SK-N-SH treated with all-trans-retinoic acid at 6 μM for 48 hours (cell line): ENCODE data around the gene EFCAB9.

Experiments used
- ATAC-seq: fragments of 200-7000 bp; cut with Tn5 transposase; 3 replicates; pipeline ENCODE4 v1.9.1; 2020; ENCODE audit warnings: mild to moderate bottlenecking, moderate library complexity
- ARNTL ChIP-seq: fragments of 450-650 bp; formaldehyde crosslinking; IDR thresholded peaks from 2 replicates; pipeline ENCODE4 v1.5.0; 2020; ENCODE audit warnings: low read depth, mild to moderate bottlenecking, moderate library complexity, borderline replicate concordance
- BACH2 ChIP-seq: fragments of 250-450 bp; sonication (Bioruptor Pico); IDR thresholded peaks from 2 replicates; pipeline ENCODE4 v1.9.0; 2021; ENCODE audit warnings: mild to moderate bottlenecking, borderline replicate concordance
- CREB5 ChIP-seq: fragments of 250-450 bp; sonication (Bioruptor Pico); IDR thresholded peaks from 2 replicates; pipeline ENCODE4 v1.5.1; 2020; ENCODE audit warnings: low read depth, mild to moderate bottlenecking, moderate library complexity
- CSDC2 ChIP-seq: fragments of 250-450 bp; sonication (Bioruptor Pico); IDR thresholded peaks from 2 replicates; pipeline ENCODE4 v1.5.0; 2020; ENCODE audit warnings: mild to moderate bottlenecking, moderate library complexity
- CSRNP3 ChIP-seq: fragments of 250-450 bp; sonication (Bioruptor Pico); IDR thresholded peaks from 2 replicates; pipeline ENCODE4 v1.5.1; 2021; ENCODE audit warnings: mild to moderate bottlenecking, moderate library complexity
- ESRRG ChIP-seq: fragments of 250-450 bp; sonication (Bioruptor Pico); IDR thresholded peaks from 2 replicates; pipeline ENCODE4 v1.6.1; 2021; ENCODE audit warnings: mild to moderate bottlenecking
- GLIS3 ChIP-seq: fragments of 250-450 bp; sonication (Bioruptor Pico); IDR thresholded peaks from 2 replicates; pipeline ENCODE4 v1.5.0; 2020; ENCODE audit warnings: mild to moderate bottlenecking, moderate library complexity
- ISL1 ChIP-seq: fragments of 250-450 bp; sonication (Bioruptor Pico); IDR thresholded peaks from 2 replicates; pipeline ENCODE4 v2.1.2; 2022; ENCODE audit warnings: mild to moderate bottlenecking, moderate library complexity
- OSR1 ChIP-seq: fragments of 250-450 bp; sonication (Bioruptor Pico); IDR thresholded peaks from 2 replicates; pipeline ENCODE4 v1.8.0; 2022; ENCODE audit warnings: moderate library complexity, mild to moderate bottlenecking, inconsistent platforms
- PATZ1 ChIP-seq: fragments of 250-450 bp; sonication (Bioruptor Pico); IDR thresholded peaks from 2 replicates; pipeline ENCODE4 v1.8.0; 2020; ENCODE audit warnings: mild to moderate bottlenecking, moderate library complexity, borderline replicate concordance
- POU6F1 ChIP-seq: fragments of 250-450 bp; sonication (Bioruptor Pico); IDR thresholded peaks from 2 replicates; pipeline ENCODE4 v1.8.0; 2021; ENCODE audit warnings: low read depth, mild to moderate bottlenecking, moderate library complexity, borderline replicate concordance
- PPARA ChIP-seq: fragments of 250-450 bp; sonication (Bioruptor Pico); IDR thresholded peaks from 2 replicates; pipeline ENCODE4 v1.5.0; 2020; ENCODE audit warnings: mild to moderate bottlenecking, borderline replicate concordance
- RARB ChIP-seq: fragments of 250-450 bp; sonication (Bioruptor Pico); IDR thresholded peaks from 2 replicates; pipeline ENCODE4 v1.8.0; 2021; ENCODE audit warnings: mild to moderate bottlenecking, moderate library complexity
- SNAI2 ChIP-seq: fragments of 250-450 bp; sonication (Bioruptor Pico); IDR thresholded peaks from 2 replicates; pipeline ENCODE4 v1.5.0; 2020; ENCODE audit warnings: mild to moderate bottlenecking, moderate library complexity
- TCF4 ChIP-seq: fragments of 250-450 bp; sonication (Bioruptor Pico); IDR thresholded peaks from 2 replicates; pipeline ENCODE4 v1.8.0; 2021; ENCODE audit warnings: mild to moderate bottlenecking, moderate library complexity, borderline replicate concordance
- TOX ChIP-seq: fragments of 250-450 bp; sonication (Bioruptor Pico); IDR thresholded peaks from 2 replicates; pipeline ENCODE4 v1.8.0; 2021; ENCODE audit warnings: mild to moderate bottlenecking, moderate library complexity, borderline replicate concordance
- TSHZ2 ChIP-seq: fragments of 250-450 bp; sonication (Bioruptor Pico); IDR thresholded peaks from 2 replicates; pipeline ENCODE4 v1.5.0; 2020; ENCODE audit warnings: mild to moderate bottlenecking, moderate library complexity
- ZC3H10 ChIP-seq: fragments of 250-450 bp; sonication (Bioruptor Pico); IDR thresholded peaks from 2 replicates; pipeline ENCODE4 v1.5.1; 2021; ENCODE audit warnings: mild to moderate bottlenecking, moderate library complexity
- ZFP3 ChIP-seq: fragments of 250-450 bp; sonication (Bioruptor Pico); IDR thresholded peaks from 2 replicates; pipeline ENCODE4 v1.5.0; 2020; ENCODE audit warnings: mild to moderate bottlenecking, moderate library complexity
- ZFP30 ChIP-seq: fragments of 450-650 bp; formaldehyde crosslinking; IDR thresholded peaks from 2 replicates; pipeline ENCODE4 v1.5.0; 2022; ENCODE audit warnings: mild to moderate bottlenecking, moderate library complexity
- ZNF565 ChIP-seq: fragments of 450-650 bp; formaldehyde crosslinking; conservative IDR thresholded peaks from 2 replicates; pipeline ENCODE4 v1.5.0; 2020; ENCODE audit warnings: low read depth, mild to moderate bottlenecking, moderate library complexity
- ZNF70 ChIP-seq: fragments of 450-650 bp; formaldehyde crosslinking; IDR thresholded peaks from 2 replicates; pipeline ENCODE4 v1.5.0; 2020; ENCODE audit warnings: mild to moderate bottlenecking, moderate library complexity
- ZNF8 ChIP-seq: fragments of 450-650 bp; formaldehyde crosslinking; IDR thresholded peaks from 2 replicates; pipeline ENCODE4 v1.5.0; 2020; ENCODE audit warnings: mild to moderate bottlenecking, moderate library complexity

Gene EFCAB9

GRCh38 chr5:172243302-172243701 lies 49.3 kb downstream of the EFCAB9 start:
- TF ChIP-seq TCF4 (CRISPR knock-in tag), result no peak
- no peak for TF ChIP-seq ZNF565 (CRISPR knock-in tag)
- TF ChIP-seq ISL1 (CRISPR knock-in tag), result no peak
- no peak for TF ChIP-seq ZC3H10 (CRISPR knock-in tag)
- no peak for TF ChIP-seq SNAI2 (CRISPR knock-in tag)
- TF ChIP-seq PPARA (CRISPR knock-in tag), result no peak
- no peak for TF ChIP-seq POU6F1 (CRISPR knock-in tag)
- TF ChIP-seq CSRNP3 (CRISPR knock-in tag), result no peak
- no peak for TF ChIP-seq GLIS3
- no peak for TF ChIP-seq ESRRG (CRISPR knock-in tag)
- no peak for TF ChIP-seq ZFP30 (CRISPR knock-in tag)
- TF ChIP-seq ZFP3, result no peak
- no peak for TF ChIP-seq RARB (CRISPR knock-in tag)
- no peak for TF ChIP-seq ARNTL (CRISPR knock-in tag)
- no peak for TF ChIP-seq TOX (CRISPR knock-in tag)
- no peak for TF ChIP-seq ZNF70
- TF ChIP-seq, all 23 proteins: peak for 0

GRCh38 chr5:172245046-172245445 lies 51.1 kb downstream of the EFCAB9 start:
- ATAC-seq, result no peak
- no peak for TF ChIP-seq CREB5 (CRISPR knock-in tag)
- TF ChIP-seq TCF4 (CRISPR knock-in tag), result no peak
- no peak for TF ChIP-seq ZFP30 (CRISPR knock-in tag)
- TF ChIP-seq BACH2 (CRISPR knock-in tag), result no peak
- TF ChIP-seq TOX (CRISPR knock-in tag), result no peak
- no peak for TF ChIP-seq SNAI2 (CRISPR knock-in tag)
- no peak for TF ChIP-seq ZNF565 (CRISPR knock-in tag)
- TF ChIP-seq ISL1 (CRISPR knock-in tag), result no peak
- no peak for TF ChIP-seq CSDC2
- TF ChIP-seq ZNF70, result no peak
- TF ChIP-seq OSR1, result no peak
- TF ChIP-seq CSRNP3 (CRISPR knock-in tag), result no peak
- no peak for TF ChIP-seq ZFP3
- no peak for TF ChIP-seq RARB (CRISPR knock-in tag)
- no peak for TF ChIP-seq ZNF8 (CRISPR knock-in tag)
- no peak for TF ChIP-seq GLIS3
- no peak for TF ChIP-seq ZC3H10 (CRISPR knock-in tag)
- no peak for TF ChIP-seq PATZ1 (CRISPR knock-in tag)
- TF ChIP-seq TSHZ2 (CRISPR knock-in tag), result no peak
- TF ChIP-seq ESRRG (CRISPR knock-in tag), result no peak

More at GRCh38 chr5:172243302-172243701, 49.3 kb downstream of the EFCAB9 start:
- ATAC-seq, result no peak
